OCI-LY3 (cell line): ENCODE data around the gene HMX2.

Experiments used
- H2AFZ ChIP-seq: fragments of 200-600, 300-600 bp; shearing (Covaris generic); 2 replicates; pipeline ENCODE4 v1.6.0; 2014; ENCODE audit warnings: antibody characterized with exemption, low read depth, low read length
- H3K27ac ChIP-seq: fragments of 200-600, 300-600 bp; sonication (generic); 2 replicates; pipeline ENCODE4 v1.5.1; 2014; ENCODE audit warnings: mild to moderate bottlenecking, low read length, moderate library complexity, mixed read lengths
- H3K27me3 ChIP-seq: fragments of 200-600, 300-600 bp; sonication (generic); 2 replicates; pipeline ENCODE4 v1.6.1; 2014; ENCODE audit warnings: low read depth, low read length, mixed read lengths
- H3K36me3 ChIP-seq: fragments of 200-600, 300-600 bp; sonication (generic); replicated peaks from 2 replicates; pipeline ENCODE3; 2014; ENCODE audit warnings: low read depth, low read length, mixed read lengths
- H3K4me1 ChIP-seq: fragments of 300-600, 200-600 bp; sonication (generic); 2 replicates; pipeline ENCODE4 v1.6.1; 2014; ENCODE audit warnings: low read length, mixed read lengths
- H3K4me2 ChIP-seq: fragments of 200-600, 300-600 bp; sonication (generic); 2 replicates; pipeline ENCODE4 v1.6.1; 2014; ENCODE audit warnings: low read length, mixed read lengths
- H3K4me3 ChIP-seq: fragments of 300-600, 200-600 bp; sonication (generic); 2 replicates; pipeline ENCODE4 v1.5.1; 2014; ENCODE audit warnings: antibody characterized with exemption, mild to moderate bottlenecking, low read length, moderate library complexity
- H3K79me2 ChIP-seq: fragments of 300-600, 200-600 bp; shearing (Covaris generic); 2 replicates; pipeline ENCODE4 v1.6.1; 2014; ENCODE audit warnings: mild to moderate bottlenecking, low read length, mixed read lengths
- H3K9ac ChIP-seq: fragments of 300-600, 200-600 bp; shearing (Covaris generic); 2 replicates; pipeline ENCODE4 v1.6.0; 2014; ENCODE audit warnings: mild to moderate bottlenecking, low read length, moderate library complexity
- H3K9me3 ChIP-seq: fragments of 200-600, 300-600 bp; shearing (Covaris generic); 2 replicates; pipeline ENCODE4 v1.6.1; 2014; ENCODE audit warnings: low read length, mixed read lengths; ENCODE audit not compliant: insufficient read depth
- H4K20me1 ChIP-seq: fragments of 200-600, 300-600 bp; sonication (generic); 2 replicates; pipeline ENCODE4 v1.6.1; 2016; ENCODE audit warnings: low read length, mixed read lengths; ENCODE audit not compliant: insufficient read depth
- CTCF ChIP-seq: fragments of 200-600, 300-600 bp; sonication (generic); IDR thresholded peaks from 2 replicates; pipeline ENCODE4 v1.5.1; 2014; ENCODE audit warnings: antibody characterized with exemption, low read length, low read depth
- EZH2phosphoT487 ChIP-seq: fragments of 200-600 bp; shearing (Covaris generic); IDR thresholded peaks from 2 replicates; pipeline ENCODE4 v1.6.1; 2018; ENCODE audit warnings: antibody characterized with exemption, mixed run types, low read depth

The HMX2 gene

GRCh38 chr10:123143162-123143824 lies 4.6 kb upstream of the HMX2 start:
- TF ChIP-seq CTCF, result no peak
- no peak for TF ChIP-seq EZH2phosphoT487
- Histone ChIP-seq H3K27me3 (no peaks in the 10 kb centered on the region), H3K79me2 (no peaks in the 10 kb centered on the region), H3K4me2 (no peak overlapping the region), H3K9ac (no peak overlapping the region), H2AFZ (no peak overlapping the region), H3K27ac (no peak overlapping the region), H3K9me3 (no peaks in the 10 kb centered on the region), H3K36me3 (no peaks in the 10 kb centered on the region), H3K4me1 (no peaks in the 10 kb centered on the region), H4K20me1 (no peaks in the 10 kb centered on the region), H3K4me3 (no peak overlapping the region)

DNA sequence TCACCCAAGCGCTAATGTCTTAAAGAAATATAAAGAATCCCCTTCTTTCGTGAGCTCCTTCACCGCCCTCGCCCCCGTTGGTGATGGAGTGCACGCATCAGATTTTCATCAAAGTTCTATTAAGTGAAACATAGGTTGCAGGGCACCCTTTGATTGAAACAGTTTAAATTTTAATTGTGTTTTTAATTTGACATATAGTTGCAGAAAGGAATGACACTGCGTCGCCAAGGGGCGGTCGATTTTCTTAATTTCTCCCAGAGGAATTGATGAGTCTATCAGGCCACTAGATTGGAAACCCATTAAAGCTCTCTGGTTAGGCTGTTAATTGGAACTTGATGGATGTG lies 4.1 kb upstream of the HMX2 start:
- Histone ChIP-seq H4K20me1 (no peaks in the 10 kb centered on the region), H2AFZ (no peak overlapping the region), H3K4me3 (no peak overlapping the region), H3K36me3 (no peaks in the 10 kb centered on the region), H3K27ac (no peak overlapping the region), H3K4me1 (no peaks in the 10 kb centered on the region), H3K9ac (no peak overlapping the region), H3K9me3 (no peaks in the 10 kb centered on the region), H3K27me3 (no peaks in the 10 kb centered on the region), H3K79me2 (no peaks in the 10 kb centered on the region), H3K4me2 (no peak overlapping the region)
- no peak for TF ChIP-seq EZH2phosphoT487
- no peak for TF ChIP-seq CTCF

GRCh38 chr10:123144697-123145541 lies 3.0 kb upstream of the HMX2 start:
- H3K79me2 ChIP-seq, result no peaks in the 10 kb centered on the region
- no peak overlapping the region for H3K9ac ChIP-seq
- H3K4me3 ChIP-seq, result no peak overlapping the region
- no peaks in the 10 kb centered on the region for H3K4me1 ChIP-seq
- H3K27me3 ChIP-seq, result no peaks in the 10 kb centered on the region
- H3K36me3 ChIP-seq, result no peaks in the 10 kb centered on the region
- no peak overlapping the region; the same call in 1 of the 2 replicates for H2AFZ ChIP-seq
- no peaks in the 10 kb centered on the region for H3K9me3 ChIP-seq
- H3K27ac ChIP-seq, result no peak overlapping the region
- H3K4me2 ChIP-seq, result no peak overlapping the region
- no peaks in the 10 kb centered on the region for H4K20me1 ChIP-seq
- TF ChIP-seq CTCF (no peak), EZH2phosphoT487 (no peak)

GRCh38 chr10:123145542-123146012 lies 2.4 kb upstream of the HMX2 start:
- no peak overlapping the region for H3K9ac ChIP-seq
- H3K79me2 ChIP-seq, result no peaks in the 10 kb centered on the region
- no peak overlapping the region for H3K4me2 ChIP-seq
- no peak overlapping the region for H3K4me3 ChIP-seq
- H3K9me3 ChIP-seq, result no peaks in the 10 kb centered on the region
- H2AFZ ChIP-seq, result no peak overlapping the region
- TF ChIP-seq EZH2phosphoT487, result no peak
- TF ChIP-seq CTCF, result no peak
- no peaks in the 10 kb centered on the region for H3K36me3 ChIP-seq
- H3K27ac ChIP-seq, result no peak overlapping the region
- H4K20me1 ChIP-seq, result no peaks in the 10 kb centered on the region
- no peaks in the 10 kb centered on the region for H3K4me1 ChIP-seq
- H3K27me3 ChIP-seq, result no peaks in the 10 kb centered on the region
